Neutrophil (primary cell): Measurements from ENCODE around the gene LRRFIP2.

Experiments used
- H3K27ac ChIP-seq: fragments of 200-600 bp; sonication (generic); 2 replicates; pipeline ENCODE4 v1.5.1; 2016; ENCODE audit warnings: mild to moderate bottlenecking, moderate library complexity
- H3K27me3 ChIP-seq: fragments of 200-600 bp; sonication (generic); 2 replicates; pipeline ENCODE4 v1.6.0; 2016; ENCODE audit warnings: mild to moderate bottlenecking
- H3K36me3 ChIP-seq: fragments of 200-600 bp; sonication (generic); 2 replicates; pipeline ENCODE4 v1.5.1; 2017
- H3K4me1 ChIP-seq, 2 experiments: fragments of 200-600 bp in 1 of 2; sonication (generic) in 1 of 2; 1 replicate in 1 of 2; 2 replicates in 1 of 2; pipeline versions ENCODE4 v1.5.1 to v1.6.1; 2013 to 2016; ENCODE audit warnings: low read depth in 1 of 2, low read length in 1 of 2, mild to moderate bottlenecking in 1 of 2, moderate library complexity in 1 of 2; ENCODE audit not compliant: control insufficient read depth in 1 of 2, insufficient read depth in 1 of 2
- H3K4me3 ChIP-seq, 2 experiments: fragments of 200-600 bp in 1 of 2; sonication (generic) in 1 of 2; 1 replicate in 1 of 2; 2 replicates in 1 of 2; pipeline ENCODE4 v1.5.1; 2013 to 2016; ENCODE audit warnings: low read depth in 1 of 2, low read length in 1 of 2, mild to moderate bottlenecking in 1 of 2, moderate library complexity in 1 of 2
- H3K9me3 ChIP-seq: fragments of 200-600 bp; sonication (generic); 2 replicates; pipeline ENCODE4 v1.5.1; 2016
- CTCF ChIP-seq: fragments of 200-600 bp; sonication (generic); IDR thresholded peaks from 2 replicates; pipeline ENCODE4 v1.5.1; 2016; ENCODE audit warnings: antibody characterized with exemption

LRRFIP2 gene

GRCh38 chr3:37116998-37117397 is 57.4 kb downstream of the LRRFIP2 start:
- no peak overlapping the region for H3K27ac ChIP-seq
- no peak overlapping the region for H3K4me3 ChIP-seq
- no peaks in the 10 kb centered on the region for H3K9me3 ChIP-seq
- TF ChIP-seq CTCF = no peak
- peaks cover 5% of the 10 kb centered on the region for H3K36me3 ChIP-seq
- H3K27me3 ChIP-seq = no peaks in the 10 kb centered on the region
- H3K4me1 ChIP-seq = peaks cover 12 to 14% of the 10 kb centered on the region in 2 experiments

GRCh38 chr3:37115446-37115845 is 58.9 kb downstream of the LRRFIP2 start:
- peaks cover 5% of the 10 kb centered on the region for H3K36me3 ChIP-seq
- TF ChIP-seq CTCF = no peak

GRCh38 chr3:37114251-37115145 is 59.9 kb downstream of the LRRFIP2 start:
- no peak for TF ChIP-seq CTCF
- H3K27me3 ChIP-seq = no peaks in the 10 kb centered on the region
- H3K36me3 ChIP-seq = peaks cover 5% of the 10 kb centered on the region
- peak overlapping the region; percentile 47 for H3K27ac ChIP-seq
- no peak overlapping the region for H3K4me3 ChIP-seq
- peaks cover 12 to 14% of the 10 kb centered on the region in 2 experiments for H3K4me1 ChIP-seq
- H3K9me3 ChIP-seq = no peaks in the 10 kb centered on the region

More at GRCh38 chr3:37115446-37115845, 58.9 kb downstream of the LRRFIP2 start:
- no peaks in the 10 kb centered on the region for H3K9me3 ChIP-seq
- peak overlapping the region; percentile 47 for H3K27ac ChIP-seq
- H3K27me3 ChIP-seq = no peaks in the 10 kb centered on the region
- no peak overlapping the region for H3K4me3 ChIP-seq
- H3K4me1 ChIP-seq = peaks cover 12 to 14% of the 10 kb centered on the region in 2 experiments

GRCh38 chr3:37112987-37113386 is 61.4 kb downstream of the LRRFIP2 start:
- Histone ChIP-seq H3K27me3 (no peaks in the 10 kb centered on the region), H3K4me3 (no peak overlapping the region), H3K4me1 (peaks cover 20 to 28% of the 10 kb centered on the region in 2 experiments), H3K9me3 (no peaks in the 10 kb centered on the region), H3K36me3 (peaks cover 5% of the 10 kb centered on the region), H3K27ac (no peak overlapping the region)
- TF ChIP-seq CTCF = no peak

- no peak for TF ChIP-seq CTCF
- Histone ChIP-seq H3K4me1 (peaks cover 20 to 28% of the 10 kb centered on the region in 2 experiments), H3K4me3 (no peak overlapping the region), H3K9me3 (no peaks in the 10 kb centered on the region), H3K36me3 (peaks cover 5% of the 10 kb centered on the region), H3K27ac (no peak overlapping the region), H3K27me3 (no peaks in the 10 kb centered on the region)
These were observed 63.2 kb downstream of the LRRFIP2 start for GRCh38 chr3:37111199-37111598.
